HL-60 (cell line): ENCODE results near the gene DET1.

Experiments
- GABPA ChIP-seq: IDR thresholded peaks from 2 replicates; pipeline ENCODE4 v1.6.1; 2012; ENCODE audit warnings: low read depth
- POLR2AphosphoS5 ChIP-seq: IDR thresholded peaks from 2 replicates; pipeline ENCODE4 v1.6.1; 2012; ENCODE audit warnings: low read depth
- SPI1 ChIP-seq: IDR thresholded peaks from 2 replicates; pipeline ENCODE4 v1.6.1; 2012; ENCODE audit warnings: low read depth, mild to moderate bottlenecking, borderline replicate concordance
- TF ChIP-seq, protein P1 (sequence below): IDR thresholded peaks from one replicate; pipeline ENCODE4 v1.5.1; 2011; ENCODE audit warnings: low read length, control low read depth, inconsistent platforms; ENCODE audit not compliant: insufficient read depth
- TF ChIP-seq, protein P2 (sequence below): IDR thresholded peaks from 2 replicates; pipeline ENCODE4 v1.6.1; 2012; ENCODE audit warnings: low read depth; ENCODE audit not compliant: insufficient replicate concordance

DNA sequence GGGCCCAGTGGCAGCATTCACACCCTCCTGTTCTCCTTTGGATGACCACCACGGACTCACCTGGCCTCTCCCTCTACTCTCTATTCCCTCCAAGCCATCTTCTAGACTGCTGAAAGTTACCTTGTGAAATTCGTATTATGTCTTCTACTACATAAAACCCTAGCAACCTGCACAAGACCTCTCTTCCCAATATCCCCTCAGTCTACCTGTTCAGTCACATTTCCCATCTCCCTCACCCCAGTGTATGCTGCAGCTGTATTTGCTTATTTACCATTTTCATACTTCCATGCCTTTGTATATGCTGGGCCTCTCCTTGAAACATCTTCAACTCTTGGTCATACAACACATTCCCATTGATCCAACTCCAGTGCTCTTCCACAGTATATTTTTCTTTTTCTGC, 35.3 kb downstream of the DET1 start:
- TF ChIP-seq, protein P1, sequence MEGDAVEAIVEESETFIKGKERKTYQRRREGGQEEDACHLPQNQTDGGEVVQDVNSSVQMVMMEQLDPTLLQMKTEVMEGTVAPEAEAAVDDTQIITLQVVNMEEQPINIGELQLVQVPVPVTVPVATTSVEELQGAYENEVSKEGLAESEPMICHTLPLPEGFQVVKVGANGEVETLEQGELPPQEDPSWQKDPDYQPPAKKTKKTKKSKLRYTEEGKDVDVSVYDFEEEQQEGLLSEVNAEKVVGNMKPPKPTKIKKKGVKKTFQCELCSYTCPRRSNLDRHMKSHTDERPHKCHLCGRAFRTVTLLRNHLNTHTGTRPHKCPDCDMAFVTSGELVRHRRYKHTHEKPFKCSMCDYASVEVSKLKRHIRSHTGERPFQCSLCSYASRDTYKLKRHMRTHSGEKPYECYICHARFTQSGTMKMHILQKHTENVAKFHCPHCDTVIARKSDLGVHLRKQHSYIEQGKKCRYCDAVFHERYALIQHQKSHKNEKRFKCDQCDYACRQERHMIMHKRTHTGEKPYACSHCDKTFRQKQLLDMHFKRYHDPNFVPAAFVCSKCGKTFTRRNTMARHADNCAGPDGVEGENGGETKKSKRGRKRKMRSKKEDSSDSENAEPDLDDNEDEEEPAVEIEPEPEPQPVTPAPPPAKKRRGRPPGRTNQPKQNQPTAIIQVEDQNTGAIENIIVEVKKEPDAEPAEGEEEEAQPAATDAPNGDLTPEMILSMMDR = no peak
- TF ChIP-seq POLR2AphosphoS5 (no peak), GABPA (no peak), SPI1 (no peak)
- TF ChIP-seq, protein P2, sequence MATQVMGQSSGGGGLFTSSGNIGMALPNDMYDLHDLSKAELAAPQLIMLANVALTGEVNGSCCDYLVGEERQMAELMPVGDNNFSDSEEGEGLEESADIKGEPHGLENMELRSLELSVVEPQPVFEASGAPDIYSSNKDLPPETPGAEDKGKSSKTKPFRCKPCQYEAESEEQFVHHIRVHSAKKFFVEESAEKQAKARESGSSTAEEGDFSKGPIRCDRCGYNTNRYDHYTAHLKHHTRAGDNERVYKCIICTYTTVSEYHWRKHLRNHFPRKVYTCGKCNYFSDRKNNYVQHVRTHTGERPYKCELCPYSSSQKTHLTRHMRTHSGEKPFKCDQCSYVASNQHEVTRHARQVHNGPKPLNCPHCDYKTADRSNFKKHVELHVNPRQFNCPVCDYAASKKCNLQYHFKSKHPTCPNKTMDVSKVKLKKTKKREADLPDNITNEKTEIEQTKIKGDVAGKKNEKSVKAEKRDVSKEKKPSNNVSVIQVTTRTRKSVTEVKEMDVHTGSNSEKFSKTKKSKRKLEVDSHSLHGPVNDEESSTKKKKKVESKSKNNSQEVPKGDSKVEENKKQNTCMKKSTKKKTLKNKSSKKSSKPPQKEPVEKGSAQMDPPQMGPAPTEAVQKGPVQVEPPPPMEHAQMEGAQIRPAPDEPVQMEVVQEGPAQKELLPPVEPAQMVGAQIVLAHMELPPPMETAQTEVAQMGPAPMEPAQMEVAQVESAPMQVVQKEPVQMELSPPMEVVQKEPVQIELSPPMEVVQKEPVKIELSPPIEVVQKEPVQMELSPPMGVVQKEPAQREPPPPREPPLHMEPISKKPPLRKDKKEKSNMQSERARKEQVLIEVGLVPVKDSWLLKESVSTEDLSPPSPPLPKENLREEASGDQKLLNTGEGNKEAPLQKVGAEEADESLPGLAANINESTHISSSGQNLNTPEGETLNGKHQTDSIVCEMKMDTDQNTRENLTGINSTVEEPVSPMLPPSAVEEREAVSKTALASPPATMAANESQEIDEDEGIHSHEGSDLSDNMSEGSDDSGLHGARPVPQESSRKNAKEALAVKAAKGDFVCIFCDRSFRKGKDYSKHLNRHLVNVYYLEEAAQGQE = no peak
